ENCODE measurements around the gene LRRIQ1.
"Not testable (repeated sequence)": the region's sequence is repeated elsewhere in the genome, so short reads cannot be mapped to it uniquely, and the experiment has no call there.

The LRRIQ1 gene

GRCh38 chr12:85190728-85191127, 154.6 kb downstream of the LRRIQ1 start:
- DNase-seq = no peak

GRCh38 chr12:85203809-85204208, 167.7 kb downstream of the LRRIQ1 start:
- not testable (repeated sequence) for DNase-seq

GRCh38 chr12:85206543-85206942, 170.4 kb downstream of the LRRIQ1 start:
- no peak for DNase-seq

- DNase-seq = not testable (repeated sequence)
Observed at GRCh38 chr12:85224339-85224738, 188.2 kb downstream of the LRRIQ1 start.

GRCh38 chr12:85225501-85225900, 189.3 kb downstream of the LRRIQ1 start:
- DNase-seq = no peak

- no peak for DNase-seq
Observed at GRCh38 chr12:85237327-85237726, 201.2 kb downstream of the LRRIQ1 start.

GRCh38 chr12:85244561-85244960, 208.4 kb downstream of the LRRIQ1 start:
- DNase-seq = no peak

- no peak for DNase-seq
Observed at GRCh38 chr12:85253853-85254252, 217.7 kb downstream of the LRRIQ1 start.

GRCh38 chr12:85257671-85258070, 221.5 kb downstream of the LRRIQ1 start:
- DNase-seq = no peak

GRCh38 chr12:85260447-85260846, 224.3 kb downstream of the LRRIQ1 start:
- DNase-seq = no peak

GRCh38 chr12:85260896-85261295, 224.7 kb downstream of the LRRIQ1 start:
- no peak for DNase-seq

GRCh38 chr12:85266356-85266755, 230.2 kb downstream of the LRRIQ1 start:
- no peak for DNase-seq

- no peak for DNase-seq
Observed at GRCh38 chr12:85273381-85274314, 237.5 kb downstream of the LRRIQ1 start.

- no peak for DNase-seq
Observed at GRCh38 chr12:85274315-85274651, 238.1 kb downstream of the LRRIQ1 start.

- no peak for DNase-seq
Observed at GRCh38 chr12:85275374-85275773, 239.2 kb downstream of the LRRIQ1 start.

GRCh38 chr12:85277191-85277590, 241.0 kb downstream of the LRRIQ1 start:
- DNase-seq = no peak

- DNase-seq = no peak
Observed at GRCh38 chr12:85277900-85278597, 241.9 kb downstream of the LRRIQ1 start.

GRCh38 chr12:85278598-85279448, 242.7 kb downstream of the LRRIQ1 start:
- DNase-seq = no peak

- DNase-seq = no peak
Observed at GRCh38 chr12:85279449-85280164, 243.5 kb downstream of the LRRIQ1 start.

GRCh38 chr12:85280165-85280983, 244.2 kb downstream of the LRRIQ1 start, which contains the start of gene ALX1:
Gene ALX1 (plus strand): TSS chr12:85280220. CDS start chr12:85280262, 42 bp downstream.
- DNase-seq = no peak

- DNase-seq = no peak
Observed at GRCh38 chr12:85280984-85281630, 245.0 kb downstream of the LRRIQ1 start.

Data from T-helper 9 cell (primary cell).